Measurements from ENCODE around the gene CARMIL3.

CARMIL3 gene

GRCh38 chr14:24051176-24051788, 527 bp upstream of the CARMIL3 start:
- Histone ChIP-seq H3K27me3 (ENCODE audit: control insufficient read depth, insufficient read depth, low read length) (peaks cover 13% of the 10 kb centered on the region), H3K36me3 (ENCODE audit: control insufficient read depth, insufficient read depth, low read length) (no peaks in the 10 kb centered on the region), H3K4me1 (ENCODE audit: control insufficient read depth, insufficient read depth, low read length) (peaks cover 17% of the 10 kb centered on the region), H3K9me3 (ENCODE audit: control insufficient read depth, low read length) (no peaks in the 10 kb centered on the region), H3K4me3 (ENCODE audit: low read length) (peak overlapping the region; percentile 60), H3K9ac (ENCODE audit: low read length) (peak overlapping the region; percentile 86)

- no peak overlapping the region for H3K9ac ChIP-seq (ENCODE audit: low read length)
- no peaks in the 10 kb centered on the region for H3K36me3 ChIP-seq (ENCODE audit: control insufficient read depth, insufficient read depth, low read length)
- no peaks in the 10 kb centered on the region for H3K9me3 ChIP-seq (ENCODE audit: control insufficient read depth, low read length)
- H3K4me1 ChIP-seq (ENCODE audit: control insufficient read depth, insufficient read depth, low read length): peaks cover 17% of the 10 kb centered on the region
- H3K4me3 ChIP-seq (ENCODE audit: low read length): no peak overlapping the region
- peaks cover 13% of the 10 kb centered on the region for H3K27me3 ChIP-seq (ENCODE audit: control insufficient read depth, insufficient read depth, low read length)
These were observed 1.1 kb downstream of the CARMIL3 start for GRCh38 chr14:24052656-24053547.

DNA sequence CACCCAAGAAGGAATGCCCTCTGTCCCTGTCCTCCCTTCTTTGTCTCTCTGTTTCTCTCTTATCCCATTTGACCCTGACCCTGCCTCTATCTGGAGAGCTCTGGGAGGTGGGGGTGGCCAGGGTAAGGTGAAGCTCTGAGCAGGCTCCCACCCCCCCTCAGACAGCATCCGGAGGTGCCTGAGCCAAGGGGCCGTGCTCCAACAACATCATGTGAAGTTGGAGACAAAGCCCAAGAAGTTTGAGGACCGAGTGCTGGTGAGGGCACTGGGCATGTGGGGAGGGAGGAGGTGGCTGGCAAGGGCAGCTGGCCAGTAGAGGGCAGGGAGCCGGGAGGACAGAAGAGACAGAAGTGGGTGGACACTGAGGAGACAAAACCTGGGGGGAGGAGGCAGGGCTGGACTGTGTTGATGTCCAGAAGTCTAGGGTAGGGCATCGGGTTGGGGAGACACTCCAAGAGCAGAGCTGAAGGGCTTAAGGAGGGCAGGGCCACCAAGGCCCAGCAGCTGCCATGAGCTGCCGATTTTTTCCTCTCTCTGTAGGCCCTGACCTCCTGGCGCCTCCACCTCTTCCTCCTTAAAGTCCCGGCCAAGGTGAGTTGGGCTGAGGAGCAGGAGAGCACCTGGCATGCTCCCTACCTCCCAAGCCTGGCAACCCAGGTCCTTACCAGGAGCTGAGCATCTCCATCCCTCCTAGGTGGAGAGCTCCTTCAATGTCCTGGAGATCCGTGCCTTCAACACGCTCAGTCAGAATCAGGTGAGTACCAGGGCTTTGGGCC, 1.9 kb downstream of the CARMIL3 start:
- Histone ChIP-seq H3K9me3 (ENCODE audit: control insufficient read depth, low read length) (no peaks in the 10 kb centered on the region), H3K27me3 (ENCODE audit: control insufficient read depth, insufficient read depth, low read length) (peaks cover 13% of the 10 kb centered on the region), H3K4me1 (ENCODE audit: control insufficient read depth, insufficient read depth, low read length) (peaks cover 17% of the 10 kb centered on the region), H3K4me3 (ENCODE audit: low read length) (no peak overlapping the region), H3K36me3 (ENCODE audit: control insufficient read depth, insufficient read depth, low read length) (no peaks in the 10 kb centered on the region), H3K9ac (ENCODE audit: low read length) (no peak overlapping the region)

GRCh38 chr14:24054324-24054641, 2.5 kb downstream of the CARMIL3 start:
- no peak overlapping the region for H3K4me3 ChIP-seq (ENCODE audit: low read length)
- H3K4me1 ChIP-seq (ENCODE audit: control insufficient read depth, insufficient read depth, low read length): peaks cover 17% of the 10 kb centered on the region
- H3K36me3 ChIP-seq (ENCODE audit: control insufficient read depth, insufficient read depth, low read length): no peaks in the 10 kb centered on the region
- no peaks in the 10 kb centered on the region for H3K9me3 ChIP-seq (ENCODE audit: control insufficient read depth, low read length)
- peaks cover 13% of the 10 kb centered on the region for H3K27me3 ChIP-seq (ENCODE audit: control insufficient read depth, insufficient read depth, low read length)
- H3K9ac ChIP-seq (ENCODE audit: low read length): no peak overlapping the region

DNA sequence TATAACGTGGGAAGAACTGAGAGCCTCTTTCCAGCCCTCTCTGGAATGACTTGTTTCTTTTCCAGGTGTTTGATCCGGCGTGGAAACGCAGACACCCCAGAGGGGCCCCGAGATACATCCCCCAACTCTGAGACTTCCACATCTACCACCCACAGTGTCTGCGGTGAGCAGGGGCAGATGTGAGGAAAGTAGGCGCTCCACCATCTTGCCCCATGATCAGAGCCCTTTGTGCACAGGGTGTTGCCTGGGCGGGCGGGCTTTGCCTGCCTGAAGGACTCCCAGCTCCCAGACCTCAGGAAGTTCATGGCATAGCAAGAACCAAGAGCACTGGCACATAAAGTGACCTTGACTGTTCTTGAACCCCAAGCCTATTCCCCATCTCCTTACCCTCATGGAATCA, 2.8 kb downstream of the CARMIL3 start:
- Histone ChIP-seq H3K27me3 (ENCODE audit: control insufficient read depth, insufficient read depth, low read length) (peaks cover 13% of the 10 kb centered on the region), H3K4me1 (ENCODE audit: control insufficient read depth, insufficient read depth, low read length) (peaks cover 17% of the 10 kb centered on the region), H3K9me3 (ENCODE audit: control insufficient read depth, low read length) (no peaks in the 10 kb centered on the region), H3K9ac (ENCODE audit: low read length) (no peak overlapping the region), H3K4me3 (ENCODE audit: low read length) (no peak overlapping the region), H3K36me3 (ENCODE audit: control insufficient read depth, insufficient read depth, low read length) (no peaks in the 10 kb centered on the region)

DNA sequence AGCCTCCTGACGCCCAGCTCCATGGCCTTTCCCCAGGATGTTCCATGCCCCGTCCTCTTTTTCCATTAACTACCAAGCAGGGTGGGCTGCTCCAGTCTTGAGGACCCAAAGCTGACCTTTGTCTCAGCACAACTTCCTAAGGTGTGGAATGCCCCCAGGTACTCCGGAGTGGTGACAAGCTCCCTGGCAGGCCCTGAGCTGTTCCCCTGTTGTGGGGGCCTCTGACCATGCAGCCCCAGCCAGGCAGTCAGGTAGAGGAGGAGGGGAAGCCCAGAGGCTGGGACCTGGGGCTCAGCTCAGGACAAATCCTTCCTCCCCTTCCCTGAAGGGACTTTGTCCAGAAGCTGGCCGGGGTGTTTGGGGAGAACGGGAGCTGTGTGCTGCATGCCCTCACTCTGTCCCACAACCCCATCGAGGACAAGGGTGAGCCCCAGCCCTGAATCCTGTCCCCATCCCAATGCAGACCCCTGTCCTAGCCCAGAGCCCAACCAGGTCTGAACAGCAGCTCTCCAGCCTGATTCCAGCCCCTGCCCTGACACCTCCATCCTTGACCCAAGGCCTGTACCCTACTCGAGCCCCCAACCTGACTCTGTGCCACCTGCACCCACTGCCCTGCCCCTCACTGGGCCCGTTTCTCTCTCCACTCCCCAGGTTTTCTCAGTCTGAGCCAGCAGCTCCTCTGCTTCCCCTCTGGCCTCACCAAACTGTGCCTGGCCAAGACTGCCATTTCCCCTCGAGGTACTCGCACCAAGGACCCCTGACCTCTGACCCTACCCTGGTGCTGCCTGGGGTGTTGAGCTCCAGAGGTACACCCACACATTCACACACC, 4.4 kb downstream of the CARMIL3 start:
- Histone ChIP-seq H3K36me3 (ENCODE audit: control insufficient read depth, insufficient read depth, low read length) (no peaks in the 10 kb centered on the region), H3K9ac (ENCODE audit: low read length) (no peak overlapping the region), H3K4me1 (ENCODE audit: control insufficient read depth, insufficient read depth, low read length) (peaks cover 16% of the 10 kb centered on the region), H3K4me3 (ENCODE audit: low read length) (no peak overlapping the region), H3K27me3 (ENCODE audit: control insufficient read depth, insufficient read depth, low read length) (peaks cover 13% of the 10 kb centered on the region), H3K9me3 (ENCODE audit: control insufficient read depth, low read length) (no peaks in the 10 kb centered on the region)

DNA sequence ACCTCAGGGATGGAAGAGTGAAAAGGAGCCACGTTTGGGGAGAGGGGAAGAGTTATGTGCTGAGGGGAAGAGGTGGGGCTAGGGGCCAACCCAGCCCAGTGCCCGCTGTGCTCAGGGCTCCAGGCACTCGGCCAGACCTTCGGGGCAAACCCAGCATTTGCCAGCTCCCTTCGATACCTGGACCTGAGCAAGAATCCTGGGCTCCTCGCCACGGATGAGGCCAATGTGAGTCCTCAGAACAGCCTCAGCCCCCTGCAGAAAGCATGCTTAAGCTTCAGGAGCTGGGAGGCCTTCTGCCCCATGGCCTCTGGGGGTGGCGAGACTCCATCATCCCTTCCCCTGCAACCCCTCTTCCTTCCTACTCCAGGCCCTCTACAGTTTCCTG, 5.0 kb downstream of the CARMIL3 start:
- Histone ChIP-seq H3K4me1 (ENCODE audit: control insufficient read depth, insufficient read depth, low read length) (peaks cover 11% of the 10 kb centered on the region), H3K4me3 (ENCODE audit: low read length) (no peak overlapping the region), H3K36me3 (ENCODE audit: control insufficient read depth, insufficient read depth, low read length) (no peaks in the 10 kb centered on the region), H3K27me3 (ENCODE audit: control insufficient read depth, insufficient read depth, low read length) (peaks cover 13% of the 10 kb centered on the region), H3K9me3 (ENCODE audit: control insufficient read depth, low read length) (no peaks in the 10 kb centered on the region), H3K9ac (ENCODE audit: low read length) (no peak overlapping the region)

- peaks cover 13% of the 10 kb centered on the region for H3K27me3 ChIP-seq (ENCODE audit: control insufficient read depth, insufficient read depth, low read length)
- H3K9ac ChIP-seq (ENCODE audit: low read length): no peak overlapping the region
- peaks cover 7% of the 10 kb centered on the region for H3K4me1 ChIP-seq (ENCODE audit: control insufficient read depth, insufficient read depth, low read length)
- H3K4me3 ChIP-seq (ENCODE audit: low read length): no peak overlapping the region
- no peaks in the 10 kb centered on the region for H3K9me3 ChIP-seq (ENCODE audit: control insufficient read depth, low read length)
- H3K36me3 ChIP-seq (ENCODE audit: control insufficient read depth, insufficient read depth, low read length): no peaks in the 10 kb centered on the region
These were observed 5.5 kb downstream of the CARMIL3 start for GRCh38 chr14:24057271-24057670.

DNA sequence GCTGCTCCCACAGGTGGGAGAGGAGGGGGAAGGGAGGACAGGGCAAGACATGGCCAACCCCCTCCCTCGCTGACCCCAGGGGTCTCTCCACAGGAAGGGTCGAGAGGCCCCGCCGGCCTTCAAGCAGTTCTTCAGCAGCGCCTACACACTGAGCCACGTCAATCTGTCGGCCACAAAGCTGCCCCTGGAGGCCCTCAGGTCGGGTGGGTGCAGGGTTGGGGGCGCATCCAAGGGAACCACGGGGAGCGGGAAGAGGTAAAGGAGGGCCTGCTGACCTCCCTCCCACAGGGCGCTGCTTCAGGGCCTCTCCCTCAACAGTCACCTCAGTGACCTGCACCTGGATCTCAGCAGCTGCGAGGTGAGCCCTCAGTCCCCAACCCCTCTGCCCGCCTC, 6.1 kb downstream of the CARMIL3 start:
- Histone ChIP-seq H3K9me3 (ENCODE audit: control insufficient read depth, low read length) (no peaks in the 10 kb centered on the region), H3K36me3 (ENCODE audit: control insufficient read depth, insufficient read depth, low read length) (no peaks in the 10 kb centered on the region), H3K4me1 (ENCODE audit: control insufficient read depth, insufficient read depth, low read length) (peaks cover 1% of the 10 kb centered on the region), H3K27me3 (ENCODE audit: control insufficient read depth, insufficient read depth, low read length) (peaks cover 13% of the 10 kb centered on the region), H3K4me3 (ENCODE audit: low read length) (no peak overlapping the region), H3K9ac (ENCODE audit: low read length) (no peak overlapping the region)

DNA sequence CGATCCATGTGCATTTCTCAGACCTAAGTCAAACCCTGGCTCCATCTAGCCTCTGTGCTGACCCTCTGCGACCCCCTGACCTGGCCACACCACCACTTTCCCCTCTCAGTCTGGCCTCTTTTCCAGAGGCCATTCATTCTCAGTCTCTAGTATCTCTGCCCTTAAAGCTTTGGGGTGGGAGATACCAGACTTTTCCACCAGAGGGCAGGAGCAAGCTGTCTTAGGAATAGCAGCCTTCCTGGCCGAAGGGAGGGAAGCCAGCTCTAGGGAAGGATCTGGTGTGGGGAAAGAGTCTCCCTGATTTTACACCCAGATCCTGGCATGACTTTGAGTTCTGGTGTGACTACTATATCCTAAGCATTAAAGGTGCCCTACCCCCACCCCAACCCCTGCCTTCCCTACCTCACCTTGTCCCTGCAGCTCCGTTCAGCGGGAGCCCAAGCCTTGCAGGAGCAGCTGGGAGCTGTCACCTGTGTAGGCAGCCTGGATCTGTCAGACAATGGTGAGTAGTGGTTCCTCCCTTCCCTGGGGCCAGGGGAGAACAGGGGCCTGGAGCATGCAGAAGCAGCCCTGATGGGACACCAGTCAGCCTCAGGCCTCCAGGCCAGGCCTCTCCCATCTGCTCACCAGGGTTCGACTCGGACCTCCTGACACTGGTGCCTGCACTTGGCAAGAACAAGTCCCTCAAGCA, 6.6 kb downstream of the CARMIL3 start:
- H3K27me3 ChIP-seq (ENCODE audit: control insufficient read depth, insufficient read depth, low read length): peaks cover 8% of the 10 kb centered on the region
- no peaks in the 10 kb centered on the region for H3K4me1 ChIP-seq (ENCODE audit: control insufficient read depth, insufficient read depth, low read length)
- no peaks in the 10 kb centered on the region for H3K36me3 ChIP-seq (ENCODE audit: control insufficient read depth, insufficient read depth, low read length)
- H3K9ac ChIP-seq (ENCODE audit: low read length): no peak overlapping the region
- H3K4me3 ChIP-seq (ENCODE audit: low read length): no peak overlapping the region
- H3K9me3 ChIP-seq (ENCODE audit: control insufficient read depth, low read length): no peaks in the 10 kb centered on the region

GRCh38 chr14:24058951-24059475, 7.2 kb downstream of the CARMIL3 start:
- H3K9ac ChIP-seq (ENCODE audit: low read length): no peak overlapping the region
- H3K4me3 ChIP-seq (ENCODE audit: low read length): no peak overlapping the region
- H3K36me3 ChIP-seq (ENCODE audit: control insufficient read depth, insufficient read depth, low read length): no peaks in the 10 kb centered on the region
- no peaks in the 10 kb centered on the region for H3K9me3 ChIP-seq (ENCODE audit: control insufficient read depth, low read length)
- H3K4me1 ChIP-seq (ENCODE audit: control insufficient read depth, insufficient read depth, low read length): no peaks in the 10 kb centered on the region
- H3K27me3 ChIP-seq (ENCODE audit: control insufficient read depth, insufficient read depth, low read length): peaks cover 3% of the 10 kb centered on the region

All from mucosa of stomach (tissue), 1 donor.